Measurements from ENCODE around the gene DTYMK.

DNA sequence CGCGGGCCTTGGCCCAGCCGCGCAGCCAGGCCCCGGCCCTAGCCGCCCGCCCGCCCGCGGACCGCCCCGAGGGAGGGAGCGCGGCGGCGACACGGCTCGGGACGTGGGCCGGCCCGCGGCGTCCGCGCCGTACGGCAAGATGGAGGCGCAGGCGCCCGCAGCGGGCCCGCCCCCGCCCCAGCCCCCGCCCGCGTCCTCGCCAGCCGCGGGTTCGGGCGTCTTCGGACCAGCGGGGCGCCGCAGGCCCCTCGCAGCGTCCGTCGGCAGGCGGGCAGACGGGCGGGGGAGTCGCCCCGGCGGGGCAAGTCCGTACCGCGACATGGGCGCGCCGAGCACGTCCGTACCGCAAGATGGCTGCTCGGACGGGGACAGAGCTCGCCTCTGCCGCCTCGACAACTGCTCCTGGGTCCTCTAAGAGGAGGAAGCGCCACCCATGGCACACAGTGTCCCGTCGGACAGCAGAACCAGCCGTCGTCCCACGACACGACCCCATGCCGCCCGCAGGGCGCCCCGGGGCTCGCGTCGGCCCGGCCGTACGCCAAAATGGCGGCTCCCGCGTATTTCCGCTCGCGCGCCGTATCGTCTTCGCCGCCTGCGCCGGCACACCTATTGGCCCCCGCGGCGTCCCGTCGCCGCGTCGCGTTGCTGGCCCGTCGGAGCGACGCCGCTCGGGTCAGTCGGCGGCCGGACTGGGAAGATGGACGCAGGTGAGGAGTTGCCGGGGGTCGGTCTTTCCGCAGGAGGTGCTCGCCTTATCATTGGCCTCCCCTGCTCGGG, 49.4 kb downstream of the DTYMK start, which contains the start of the genes ATG4B and THAP4:
- TF ChIP-seq CTCF (IDR thresholded peaks at IDR 0.05; ENCODE audit: low read depth, low read length) (no peak), POLR2A (IDR thresholded peaks at IDR 0.05; ENCODE audit: extremely low read depth, insufficient read length) (peak; percentile 82), MAX (IDR thresholded peaks at IDR 0.05; ENCODE audit: low read depth, low read length) (no peak), MYC (IDR thresholded peaks at IDR 0.05; ENCODE audit: low read depth, low read length) (no peak; the same call in 1 of the 2 replicates)

Data from NB4 (cell line).